GM12878 (cell line): Measurements from ENCODE around the gene RNLS. TPM values are rescaled to one million over a fixed set of nuclear protein-coding genes. Genes with fewer than 3 reads are reported as not detected.

Source experiments
- BHLHE40 ChIP-seq, 2 experiments: fragments of 450-650 bp in 1 of 2; IDR thresholded peaks; 2 replicates each; pipeline ENCODE4 v1.6.1; 2011 to 2017; ENCODE audit warnings: low read depth in 2 of 2, borderline replicate concordance in 1 of 2, improper control_type of control experiment in 1 of 2, low read length in 1 of 2, mild to moderate bottlenecking in 1 of 2
- BRCA1 ChIP-seq: IDR thresholded peaks from 2 replicates; pipeline ENCODE4 v1.6.1; 2011; ENCODE audit warnings: low read depth, low read length, improper control_type of control experiment
- KLF5 ChIP-seq: fragments of 450-650 bp; IDR thresholded peaks from 2 replicates; pipeline ENCODE4 v1.6.1; 2014; ENCODE audit warnings: mild to moderate bottlenecking; ENCODE audit not compliant: partially characterized antibody
- TCF7 ChIP-seq: IDR thresholded peaks from 2 replicates; pipeline ENCODE4 v1.6.1; 2014; ENCODE audit warnings: antibody characterized with exemption, borderline replicate concordance
- YBX1 ChIP-seq: fragments of 450-650 bp; IDR thresholded peaks from 2 replicates; pipeline ENCODE4 v1.6.1; 2016; ENCODE audit warnings: antibody characterized with exemption
- ZBTB40 ChIP-seq: fragments of 450-650 bp; IDR thresholded peaks from 2 replicates; pipeline ENCODE4 v1.6.1; 2016; ENCODE audit warnings: mild to moderate bottlenecking, moderate library complexity, borderline replicate concordance
- polyA plus RNA-seq, 11 experiments: library from polyadenylated mRNA; depleted of rRNA in 4 of 11; unstranded in 6 of 11; stranded (reverse) in 5 of 11; fragments of >200 nt; fragmentation: Nextera tagmentation in 4 of 11; fragmentation: Illumina TruSeq in 1 of 11; extraction: Ambion mirVana in 4 of 11; extraction: Trizol in 1 of 11; gene quantifications; 1 replicate in 1 of 11; 2 replicates in 10 of 11; pipeline versions ENCODE4 v1.2.1 to v1.2.3, GENCODE V29; 2011 to 2016; ENCODE audit warnings: inconsistent platforms in 2 of 11, missing spikeins in 2 of 11, low read depth in 1 of 11
- total RNA-seq, 4 experiments: library from RNA; depleted of rRNA in 3 of 4; stranded (reverse); fragments of >200 nt in 3 of 4; fragmentation: Illumina TruSeq in 1 of 4; extraction: Trizol in 1 of 4; gene quantifications; 2 replicates each; pipeline versions ENCODE4 v1.2.1 to v1.2.3, GENCODE V29; 2013 to 2021
- TF ChIP-seq, protein P1 (sequence below): fragments of 450-650 bp; conservative IDR thresholded peaks from 2 replicates; pipeline ENCODE4 v1.6.1; 2017; ENCODE audit warnings: mild to moderate bottlenecking, moderate library complexity

RNLS gene
- total and polyA plus RNA-seq, 10 of the 15 experiments (the other 5 are each of a cell fraction or from before 2014, with no cell fraction given): 3.4 to 6.7 (median 4.6) TPM

- TF ChIP-seq BRCA1 (no peak), BHLHE40 (IDR thresholded peaks at IDR 0.05; ENCODE audit: borderline replicate concordance in 1 of 2, low read depth in 2 of 2, low read length in 1 of 2) (no peak), TCF7 (no peak), YBX1 (no peak), KLF5 (no peak), ZBTB40 (no peak)
- TF ChIP-seq, protein P1, sequence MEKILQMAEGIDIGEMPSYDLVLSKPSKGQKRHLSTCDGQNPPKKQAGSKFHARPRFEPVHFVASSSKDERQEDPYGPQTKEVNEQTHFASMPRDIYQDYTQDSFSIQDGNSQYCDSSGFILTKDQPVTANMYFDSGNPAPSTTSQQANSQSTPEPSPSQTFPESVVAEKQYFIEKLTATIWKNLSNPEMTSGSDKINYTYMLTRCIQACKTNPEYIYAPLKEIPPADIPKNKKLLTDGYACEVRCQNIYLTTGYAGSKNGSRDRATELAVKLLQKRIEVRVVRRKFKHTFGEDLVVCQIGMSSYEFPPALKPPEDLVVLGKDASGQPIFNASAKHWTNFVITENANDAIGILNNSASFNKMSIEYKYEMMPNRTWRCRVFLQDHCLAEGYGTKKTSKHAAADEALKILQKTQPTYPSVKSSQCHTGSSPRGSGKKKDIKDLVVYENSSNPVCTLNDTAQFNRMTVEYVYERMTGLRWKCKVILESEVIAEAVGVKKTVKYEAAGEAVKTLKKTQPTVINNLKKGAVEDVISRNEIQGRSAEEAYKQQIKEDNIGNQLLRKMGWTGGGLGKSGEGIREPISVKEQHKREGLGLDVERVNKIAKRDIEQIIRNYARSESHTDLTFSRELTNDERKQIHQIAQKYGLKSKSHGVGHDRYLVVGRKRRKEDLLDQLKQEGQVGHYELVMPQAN: no peak
Observed at GRCh38 chr10:88598055-88598454, 14.9 kb upstream of the RNLS start (continued).
